ENCODE measurements around the gene PPP1R9B. TPM values are rescaled to one million over a fixed set of nuclear protein-coding genes. Genes with fewer than 3 reads are reported as not detected.

The PPP1R9B gene
- total RNA-seq, 1 experiment from 2014 or later, result 23.0 TPM

- Histone ChIP-seq H3K27me3 (ENCODE audit: insufficient read depth, low read length) (no peaks in the 10 kb centered on the region), H2BK20ac (ENCODE audit: low read depth, low read length, poor library complexity, severe bottlenecking) (no peak overlapping the region), H3K14ac (ENCODE audit: insufficient read depth, low read length) (no peak overlapping the region), H3K9me3 (ENCODE audit: control insufficient read depth, low read depth, low read length) (no peaks in the 10 kb centered on the region), H3K18ac (ENCODE audit: insufficient read length, low read depth, low read length) (no peak overlapping the region), H2BK12ac (ENCODE audit: insufficient read length, low read depth, low read length) (no peak overlapping the region), H3K27ac (ENCODE audit: insufficient read length, low read depth, low read length) (no peak overlapping the region), H3K4me1 (ENCODE audit: insufficient read depth, low read length) (no peaks in the 10 kb centered on the region; the same call in 1 of the 2 replicates), H2BK5ac (ENCODE audit: insufficient read length, low read length) (no peak overlapping the region), H2BK15ac (ENCODE audit: low read depth, low read length) (no peak overlapping the region), H3K56ac (ENCODE audit: insufficient read length, low read depth, low read length) (no peak overlapping the region), H3K23ac (ENCODE audit: insufficient read length, low read depth, low read length) (no peak overlapping the region), H2BK120ac (ENCODE audit: low read depth, low read length, poor library complexity, severe bottlenecking) (no peak overlapping the region), H3K9ac (ENCODE audit: extremely low read depth, insufficient read length, low read length) (no peak overlapping the region), H4K20me1 (ENCODE audit: control insufficient read depth, insufficient read depth, insufficient read length) (no peaks in the 10 kb centered on the region), H4K5ac (ENCODE audit: insufficient read length, low read depth, low read length) (no peak overlapping the region), H4K8ac (replicated peaks; ENCODE audit: insufficient read length, low read depth, low read length) (no peak overlapping the region), H3K79me1 (ENCODE audit: insufficient read depth, low read depth, low read length, poor library complexity, severe bottlenecking) (no peaks in the 10 kb centered on the region), H3K4me2 (ENCODE audit: insufficient read depth, insufficient read length, low read length) (no peak overlapping the region), H2AFZ (ENCODE audit: low read length) (no peak overlapping the region), H2AK5ac (ENCODE audit: insufficient read length, low read length) (no peak overlapping the region), H3K4ac (ENCODE audit: low read depth, low read length) (no peak overlapping the region), H3K79me2 (ENCODE audit: insufficient read depth, low read length) (no peaks in the 10 kb centered on the region), H3T11ph (ENCODE audit: low read length) (no peak overlapping the region), H4K91ac (ENCODE audit: insufficient read length, low read depth, low read length) (no peak overlapping the region), H3K23me2 (ENCODE audit: insufficient read length, low read depth, low read length, poor library complexity, severe bottlenecking) (no peaks in the 10 kb centered on the region)
- no peak for DNase-seq
- no peak overlapping the region for H3K4me3 Mint-ChIP-seq
- no peaks in the 10 kb centered on the region for H3K9me3 Mint-ChIP-seq
- peaks cover 0 to 9% (median 7%) of the 10 kb centered on the region in 3 experiments; a peak in 3 of 7 replicates for H3K36me3 Mint-ChIP-seq (ENCODE audit: insufficient read depth in 1 of 3, low read depth in 3 of 3)
- WGBS (ENCODE audit: extremely low coverage, insufficient read length, low lambda C conversion rate), result no CpG with 5 or more reads among the region's 5 CpGs
- no peak for TF ChIP-seq CTCF (conservative IDR thresholded peaks at IDR 0.05)
- H3K27me3 Mint-ChIP-seq (ENCODE audit: low read depth), result no peaks in the 10 kb centered on the region
- no peak overlapping the region for H3K27ac Mint-ChIP-seq
- H3K4me1 Mint-ChIP-seq, result peaks cover 18 to 33% of the 10 kb centered on the region in 2 experiments
Observed at GRCh38 chr17:50103941-50104340, 46.5 kb downstream of the PPP1R9B start.
